Ecto neural progenitor cell (in vitro differentiated cells): ENCODE measurements around the gene MRPL37.

ENCODE experiments used
- DNase-seq: peaks from one replicate; pipeline ENCODE4 v3.0.0-alpha.2; 2018; ENCODE audit warnings: low spot score

MRPL37 gene

GRCh38 chr1:54265126-54265525 is 65.2 kb downstream of the MRPL37 start:
- DNase-seq = no peak

- DNase-seq = no peak
These were observed 65.7 kb downstream of the MRPL37 start for GRCh38 chr1:54265659-54266058.

GRCh38 chr1:54266195-54266594 is 66.2 kb downstream of the MRPL37 start:
- DNase-seq = no peak

GRCh38 chr1:54266908-54267307 is 66.9 kb downstream of the MRPL37 start:
- no peak for DNase-seq
